Measurements from ENCODE around the gene RNPS1.
A peak's percentile ranks its signal among the peaks of the same experiment; 100 is the strongest.
"Not testable (repeated sequence)": the region's sequence is repeated elsewhere in the genome, so short reads cannot be mapped to it uniquely, and the experiment has no call there.

The RNPS1 gene

GRCh38 chr16:2282866-2283555 lies 15.1 kb upstream of the RNPS1 start:
- DNase-seq, result no peak

GRCh38 chr16:2282262-2282661 lies 14.3 kb upstream of the RNPS1 start:
- DNase-seq, result no peak

GRCh38 chr16:2280981-2281542 lies 13.1 kb upstream of the RNPS1 start:
- DNase-seq, result no peak

- no peak for DNase-seq
These were observed 12.5 kb upstream of the RNPS1 start for GRCh38 chr16:2280461-2280860.

- DNase-seq, result peak in 9 of 58 donors; percentile 7 to 69 (median 44)
These were observed 11.3 kb upstream of the RNPS1 start for GRCh38 chr16:2278956-2279800.

- no peak for DNase-seq
These were observed 10.3 kb upstream of the RNPS1 start for GRCh38 chr16:2278272-2278608.

GRCh38 chr16:2277466-2278271 lies 9.7 kb upstream of the RNPS1 start:
- DNase-seq, result no peak

GRCh38 chr16:2276368-2277195 lies 8.7 kb upstream of the RNPS1 start:
- peak in 2 of 58 donors; percentile 15 to 28 for DNase-seq

- no peak for DNase-seq
These were observed 7.8 kb upstream of the RNPS1 start for GRCh38 chr16:2275476-2276367.

- DNase-seq, result no peak
These were observed 6.0 kb upstream of the RNPS1 start for GRCh38 chr16:2273931-2274330.

GRCh38 chr16:2273484-2273883 lies 5.6 kb upstream of the RNPS1 start:
- DNase-seq, result no peak

- no peak for DNase-seq
These were observed 4.0 kb upstream of the RNPS1 start for GRCh38 chr16:2271848-2272461.

- DNase-seq, result no peak
These were observed 2.9 kb upstream of the RNPS1 start for GRCh38 chr16:2270588-2271470.

GRCh38 chr16:2270070-2270462 lies 2.1 kb upstream of the RNPS1 start:
- DNase-seq, result no peak

- DNase-seq, result peak in 13 of 58 donors; percentile 64 to 89 (median 85)
These were observed 417 bp downstream of the RNPS1 start for GRCh38 chr16:2267505-2267912.

GRCh38 chr16:2266887-2267286 lies 1.0 kb downstream of the RNPS1 start:
- DNase-seq, result not testable (repeated sequence)

GRCh38 chr16:2263026-2263425 lies 4.9 kb downstream of the RNPS1 start:
- not testable (repeated sequence) for DNase-seq

GRCh38 chr16:2260250-2260649 lies 7.7 kb downstream of the RNPS1 start:
- no peak for DNase-seq
